WTC11 (cell line): ENCODE data around the gene GPR152. TPM values are rescaled to one million over a fixed set of nuclear protein-coding genes. Genes with fewer than 3 reads are reported as not detected.

Experiments used
- ATAC-seq: fragments of 200-7000 bp; cut with Tn5 transposase; 2 replicates; pipeline ENCODE4 v1.10.0; 2021; ENCODE audit warnings: mild to moderate bottlenecking, moderate library complexity
- CTCF ChIA-PET: fragments of 300-600 bp; sonication (Branson Sonifier 250); formaldehyde crosslinking; loops from one replicate; lab custom pipeline; 2021; ENCODE audit warnings: antibody characterized with exemption; lab: Charles Lee
- POLR2A ChIA-PET: fragments of 350-600 bp; sonication (Branson Sonifier 250); formaldehyde crosslinking; loops from one replicate; lab custom pipeline; 2021; ENCODE audit warnings: antibody characterized with exemption; lab: Charles Lee
- DNase-seq: peaks from one replicate; pipeline ENCODE4 v3.0.0; 2021; ENCODE audit warnings: low spot score
- H3K27ac Mint-ChIP-seq: 2 replicates; pipeline ENCODE4 v1.8.0; 2021; ENCODE audit warnings: mixed read lengths
- H3K27me3 Mint-ChIP-seq: 2 replicates; pipeline ENCODE4 v1.8.0; 2021; ENCODE audit warnings: low read depth, mild to moderate bottlenecking, moderate library complexity, mixed read lengths
- H3K36me3 Mint-ChIP-seq: 2 replicates; pipeline ENCODE4 v1.8.0; 2021; ENCODE audit warnings: mixed read lengths
- H3K4me1 Mint-ChIP-seq: 2 replicates; pipeline ENCODE4 v1.8.0; 2022; ENCODE audit warnings: mixed read lengths
- H3K4me3 Mint-ChIP-seq: 2 replicates; pipeline ENCODE4 v1.8.0; 2021; ENCODE audit warnings: mild to moderate bottlenecking, moderate library complexity, mixed read lengths
- H3K9me3 Mint-ChIP-seq: 2 replicates; pipeline ENCODE4 v1.8.0; 2021; ENCODE audit warnings: mixed read lengths
- CBFB ChIP-seq: sonication (generic); formaldehyde crosslinking; IDR thresholded peaks from 2 replicates; pipeline ENCODE4 v1.8.1; 2022; ENCODE audit warnings: mild to moderate bottlenecking, low read depth, missing genetic modification reagents
- ESRRA ChIP-seq: sonication (generic); formaldehyde crosslinking; IDR thresholded peaks from 2 replicates; pipeline ENCODE4 v1.8.1; 2022; ENCODE audit warnings: mild to moderate bottlenecking, missing genetic modification reagents, borderline replicate concordance
- ETV6 ChIP-seq: sonication (generic); formaldehyde crosslinking; IDR thresholded peaks from 2 replicates; pipeline ENCODE4 v1.8.1; 2022; ENCODE audit warnings: mild to moderate bottlenecking, missing genetic modification reagents
- GRHL2 ChIP-seq: fragments of 250-450 bp; sonication (Bioruptor Pico); IDR thresholded peaks from 2 replicates; pipeline ENCODE4 v1.8.0; 2022; ENCODE audit warnings: mild to moderate bottlenecking, moderate library complexity; ENCODE audit not compliant: insufficient replicate concordance, severe bottlenecking
- IRF2 ChIP-seq: sonication (generic); formaldehyde crosslinking; IDR thresholded peaks from 2 replicates; pipeline ENCODE4 v1.8.0; 2022; ENCODE audit warnings: low read depth, missing genetic modification reagents, borderline replicate concordance
- JUN ChIP-seq: sonication (generic); formaldehyde crosslinking; IDR thresholded peaks from 2 replicates; pipeline ENCODE4 v1.8.0; 2023; ENCODE audit warnings: mild to moderate bottlenecking, missing genetic modification reagents
- MLX ChIP-seq: sonication (generic); formaldehyde crosslinking; IDR thresholded peaks from 2 replicates; pipeline ENCODE4 v1.8.1; 2023; ENCODE audit warnings: mild to moderate bottlenecking, missing genetic modification reagents, moderate library complexity
- RELA ChIP-seq: sonication (generic); formaldehyde crosslinking; IDR thresholded peaks from 2 replicates; pipeline ENCODE4 v1.8.1; 2022; ENCODE audit warnings: missing genetic modification reagents, mild to moderate bottlenecking, borderline replicate concordance
- USF2 ChIP-seq: sonication (generic); formaldehyde crosslinking; IDR thresholded peaks from 2 replicates; pipeline ENCODE4 v1.8.1; 2023; ENCODE audit warnings: mild to moderate bottlenecking, missing genetic modification reagents, moderate library complexity
- ZBTB21 ChIP-seq: sonication (generic); formaldehyde crosslinking; IDR thresholded peaks from 2 replicates; pipeline ENCODE4 v1.8.1; 2023; ENCODE audit warnings: mild to moderate bottlenecking, missing genetic modification reagents, borderline replicate concordance
- ZNF263 ChIP-seq: sonication (generic); formaldehyde crosslinking; IDR thresholded peaks from 2 replicates; pipeline ENCODE4 v1.8.1; 2022; ENCODE audit warnings: low read depth, mild to moderate bottlenecking, moderate library complexity, missing genetic modification reagents
- ZNF416 ChIP-seq: fragments of 250-450 bp; sonication (Bioruptor Pico); IDR thresholded peaks from 2 replicates; pipeline ENCODE4 v1.9.0; 2021; ENCODE audit warnings: mild to moderate bottlenecking, inconsistent platforms
- ZNF425 ChIP-seq: fragments of 250-450 bp; sonication (Bioruptor Pico); conservative IDR thresholded peaks from 2 replicates; pipeline ENCODE4 v1.9.0; 2021; ENCODE audit warnings: mild to moderate bottlenecking
- total RNA-seq: library from RNA; stranded (reverse); gene quantifications from 3 replicates; pipeline ENCODE4 v1.2.3, GENCODE V29; 2021
- TF ChIP-seq, protein P1 (sequence below): sonication (generic); formaldehyde crosslinking; IDR thresholded peaks from 2 replicates; pipeline ENCODE4 v1.8.1; 2023; ENCODE audit warnings: mild to moderate bottlenecking, missing genetic modification reagents
- TF ChIP-seq, protein P2 (sequence below): sonication (generic); formaldehyde crosslinking; IDR thresholded peaks from 2 replicates; pipeline ENCODE4 v1.8.1; 2022; ENCODE audit warnings: low read depth, missing genetic modification reagents, borderline replicate concordance
- TF ChIP-seq, protein P3 (sequence below): fragments of 250-450 bp; sonication (Bioruptor Pico); IDR thresholded peaks from 2 replicates; pipeline ENCODE4 v1.9.0; 2021; ENCODE audit warnings: mild to moderate bottlenecking, borderline replicate concordance

The GPR152 gene
- total RNA-seq, 1 experiment from 2014 or later: not detected

GRCh38 chr11:67500484-67500821, 47.9 kb upstream of the GPR152 start:
- no peak for DNase-seq
- Mint-ChIP-seq H3K36me3 (no peaks in the 10 kb centered on the region), H3K27me3 (peaks cover 12% of the 10 kb centered on the region), H3K9me3 (no peaks in the 10 kb centered on the region), H3K27ac (no peak overlapping the region), H3K4me3 (no peak overlapping the region), H3K4me1 (peaks cover 5% of the 10 kb centered on the region)
- CTCF ChIA-PET: no interaction called here
- no peak for ATAC-seq
- POLR2A ChIA-PET: no interaction called here
- TF ChIP-seq, protein P1, sequence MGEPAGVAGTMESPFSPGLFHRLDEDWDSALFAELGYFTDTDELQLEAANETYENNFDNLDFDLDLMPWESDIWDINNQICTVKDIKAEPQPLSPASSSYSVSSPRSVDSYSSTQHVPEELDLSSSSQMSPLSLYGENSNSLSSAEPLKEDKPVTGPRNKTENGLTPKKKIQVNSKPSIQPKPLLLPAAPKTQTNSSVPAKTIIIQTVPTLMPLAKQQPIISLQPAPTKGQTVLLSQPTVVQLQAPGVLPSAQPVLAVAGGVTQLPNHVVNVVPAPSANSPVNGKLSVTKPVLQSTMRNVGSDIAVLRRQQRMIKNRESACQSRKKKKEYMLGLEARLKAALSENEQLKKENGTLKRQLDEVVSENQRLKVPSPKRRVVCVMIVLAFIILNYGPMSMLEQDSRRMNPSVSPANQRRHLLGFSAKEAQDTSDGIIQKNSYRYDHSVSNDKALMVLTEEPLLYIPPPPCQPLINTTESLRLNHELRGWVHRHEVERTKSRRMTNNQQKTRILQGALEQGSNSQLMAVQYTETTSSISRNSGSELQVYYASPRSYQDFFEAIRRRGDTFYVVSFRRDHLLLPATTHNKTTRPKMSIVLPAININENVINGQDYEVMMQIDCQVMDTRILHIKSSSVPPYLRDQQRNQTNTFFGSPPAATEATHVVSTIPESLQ: no peak
- TF ChIP-seq GRHL2 (CRISPR knock-in tag) (no peak), ESRRA (CRISPR knock-in tag) (no peak)
- TF ChIP-seq, all 79 proteins: peak for 0

GRCh38 chr11:67499808-67500483, 47.4 kb upstream of the GPR152 start:
- ChIA-PET CTCF (no interaction called here), POLR2A (no interaction called here)
- peaks cover 4% of the 10 kb centered on the region; the same call in 1 of the 2 replicates for H3K4me1 Mint-ChIP-seq
- H3K27ac Mint-ChIP-seq: no peak overlapping the region
- no peak for TF ChIP-seq JUN (CRISPR knock-in tag)
- no peak for TF ChIP-seq RELA (CRISPR knock-in tag)
- TF ChIP-seq ETV6: no peak
- no peak for TF ChIP-seq ZNF263 (CRISPR knock-in tag)
- no peak for TF ChIP-seq ZNF416 (CRISPR knock-in tag)
- no peak for TF ChIP-seq IRF2 (CRISPR knock-in tag)
- no peak for TF ChIP-seq ZBTB21 (CRISPR knock-in tag)
- TF ChIP-seq MLX: no peak
- TF ChIP-seq, protein P2, sequence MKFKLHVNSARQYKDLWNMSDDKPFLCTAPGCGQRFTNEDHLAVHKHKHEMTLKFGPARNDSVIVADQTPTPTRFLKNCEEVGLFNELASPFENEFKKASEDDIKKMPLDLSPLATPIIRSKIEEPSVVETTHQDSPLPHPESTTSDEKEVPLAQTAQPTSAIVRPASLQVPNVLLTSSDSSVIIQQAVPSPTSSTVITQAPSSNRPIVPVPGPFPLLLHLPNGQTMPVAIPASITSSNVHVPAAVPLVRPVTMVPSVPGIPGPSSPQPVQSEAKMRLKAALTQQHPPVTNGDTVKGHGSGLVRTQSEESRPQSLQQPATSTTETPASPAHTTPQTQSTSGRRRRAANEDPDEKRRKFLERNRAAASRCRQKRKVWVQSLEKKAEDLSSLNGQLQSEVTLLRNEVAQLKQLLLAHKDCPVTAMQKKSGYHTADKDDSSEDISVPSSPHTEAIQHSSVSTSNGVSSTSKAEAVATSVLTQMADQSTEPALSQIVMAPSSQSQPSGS (CRISPR knock-in tag): no peak
- no peak for TF ChIP-seq CBFB (CRISPR knock-in tag)
- no peak for TF ChIP-seq ZNF425 (CRISPR knock-in tag)
- no peak for TF ChIP-seq USF2 (CRISPR knock-in tag)
- TF ChIP-seq, protein P3, sequence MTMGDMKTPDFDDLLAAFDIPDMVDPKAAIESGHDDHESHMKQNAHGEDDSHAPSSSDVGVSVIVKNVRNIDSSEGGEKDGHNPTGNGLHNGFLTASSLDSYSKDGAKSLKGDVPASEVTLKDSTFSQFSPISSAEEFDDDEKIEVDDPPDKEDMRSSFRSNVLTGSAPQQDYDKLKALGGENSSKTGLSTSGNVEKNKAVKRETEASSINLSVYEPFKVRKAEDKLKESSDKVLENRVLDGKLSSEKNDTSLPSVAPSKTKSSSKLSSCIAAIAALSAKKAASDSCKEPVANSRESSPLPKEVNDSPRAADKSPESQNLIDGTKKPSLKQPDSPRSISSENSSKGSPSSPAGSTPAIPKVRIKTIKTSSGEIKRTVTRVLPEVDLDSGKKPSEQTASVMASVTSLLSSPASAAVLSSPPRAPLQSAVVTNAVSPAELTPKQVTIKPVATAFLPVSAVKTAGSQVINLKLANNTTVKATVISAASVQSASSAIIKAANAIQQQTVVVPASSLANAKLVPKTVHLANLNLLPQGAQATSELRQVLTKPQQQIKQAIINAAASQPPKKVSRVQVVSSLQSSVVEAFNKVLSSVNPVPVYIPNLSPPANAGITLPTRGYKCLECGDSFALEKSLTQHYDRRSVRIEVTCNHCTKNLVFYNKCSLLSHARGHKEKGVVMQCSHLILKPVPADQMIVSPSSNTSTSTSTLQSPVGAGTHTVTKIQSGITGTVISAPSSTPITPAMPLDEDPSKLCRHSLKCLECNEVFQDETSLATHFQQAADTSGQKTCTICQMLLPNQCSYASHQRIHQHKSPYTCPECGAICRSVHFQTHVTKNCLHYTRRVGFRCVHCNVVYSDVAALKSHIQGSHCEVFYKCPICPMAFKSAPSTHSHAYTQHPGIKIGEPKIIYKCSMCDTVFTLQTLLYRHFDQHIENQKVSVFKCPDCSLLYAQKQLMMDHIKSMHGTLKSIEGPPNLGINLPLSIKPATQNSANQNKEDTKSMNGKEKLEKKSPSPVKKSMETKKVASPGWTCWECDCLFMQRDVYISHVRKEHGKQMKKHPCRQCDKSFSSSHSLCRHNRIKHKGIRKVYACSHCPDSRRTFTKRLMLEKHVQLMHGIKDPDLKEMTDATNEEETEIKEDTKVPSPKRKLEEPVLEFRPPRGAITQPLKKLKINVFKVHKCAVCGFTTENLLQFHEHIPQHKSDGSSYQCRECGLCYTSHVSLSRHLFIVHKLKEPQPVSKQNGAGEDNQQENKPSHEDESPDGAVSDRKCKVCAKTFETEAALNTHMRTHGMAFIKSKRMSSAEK (CRISPR knock-in tag): no peak
- DNase-seq (no peak), ATAC-seq (no peak)
- no peaks in the 10 kb centered on the region for H3K36me3 Mint-ChIP-seq
- no peaks in the 10 kb centered on the region for H3K9me3 Mint-ChIP-seq
- H3K4me3 Mint-ChIP-seq: no peak overlapping the region
- peaks cover 12% of the 10 kb centered on the region for H3K27me3 Mint-ChIP-seq
